Measurements from ENCODE around the gene TLX2.

The TLX2 gene

DNA sequence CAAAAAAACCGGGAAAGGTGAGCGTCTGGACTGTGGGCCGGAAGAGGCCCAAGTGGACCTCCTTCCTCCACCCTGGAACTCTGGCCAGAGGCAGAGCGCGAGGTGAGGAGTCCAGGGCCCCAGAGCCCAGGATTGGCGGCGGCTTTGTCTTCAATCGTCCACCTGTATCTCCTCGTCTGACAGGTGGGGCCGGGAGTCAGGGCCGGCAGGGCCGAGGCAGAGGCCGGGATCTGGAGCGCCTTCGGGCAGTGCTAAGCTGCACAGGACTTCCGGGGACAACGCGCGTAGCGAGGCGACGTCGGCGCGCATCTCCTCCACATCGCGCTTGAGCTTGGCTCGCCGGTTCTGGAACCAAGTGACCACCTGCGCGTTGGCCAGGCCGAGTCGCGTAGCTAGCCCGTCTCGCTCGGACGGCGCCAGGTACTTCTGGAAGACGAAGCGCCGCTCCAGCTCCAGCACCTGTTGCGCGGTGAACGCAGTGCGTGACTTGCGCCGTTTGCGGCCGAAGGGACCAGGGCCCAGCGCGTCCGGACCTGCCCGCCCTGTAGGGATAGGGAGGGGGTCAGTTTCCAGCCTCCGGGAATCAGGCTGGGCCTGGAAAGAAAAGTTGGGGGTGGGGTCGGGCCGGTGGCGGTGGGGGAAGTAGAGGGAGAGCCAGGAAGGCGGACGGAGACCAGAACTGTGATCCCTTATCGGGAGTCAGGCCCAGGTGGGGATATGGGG is 16.3 kb upstream of the TLX2 start:
- no peak for DNase-seq

DNA sequence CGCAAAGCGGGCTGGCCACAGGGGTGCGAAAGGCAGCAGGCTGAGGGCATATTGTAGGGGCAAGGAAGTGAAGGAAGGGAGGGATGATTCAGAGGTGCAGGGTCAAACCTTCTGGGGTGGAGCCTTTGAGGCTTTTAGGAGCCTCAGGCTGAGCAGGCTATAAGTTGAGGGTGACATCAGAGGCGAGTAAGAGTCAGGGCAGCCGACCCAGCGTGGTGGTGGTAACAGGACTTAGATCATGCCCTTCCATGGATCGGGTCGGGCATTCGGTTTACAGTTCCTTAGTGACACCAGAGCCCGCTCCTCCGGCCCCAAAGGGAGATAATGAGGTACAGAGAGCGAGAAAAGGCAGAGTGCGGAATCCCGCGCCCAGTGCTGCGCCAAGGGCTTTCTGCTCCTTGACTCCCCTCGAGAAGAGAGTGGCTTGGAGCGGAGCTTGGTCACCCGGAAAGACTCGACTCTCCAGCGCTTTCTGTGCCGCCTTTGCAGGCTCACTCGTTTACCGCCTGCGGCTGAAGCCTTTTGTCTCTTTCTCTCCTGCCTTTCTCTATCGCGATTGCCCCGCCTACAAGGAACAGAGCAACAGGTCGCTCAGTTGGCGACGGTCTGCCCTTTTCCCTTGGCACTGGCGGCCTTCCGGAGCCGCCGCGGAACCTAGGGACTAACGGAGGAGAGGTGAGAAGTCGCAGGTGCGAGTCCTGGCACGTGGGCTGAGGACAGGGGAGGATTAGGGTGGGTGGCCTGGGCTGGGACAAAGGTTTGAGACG is 15.6 kb upstream of the TLX2 start:
- no peak for DNase-seq

DNA sequence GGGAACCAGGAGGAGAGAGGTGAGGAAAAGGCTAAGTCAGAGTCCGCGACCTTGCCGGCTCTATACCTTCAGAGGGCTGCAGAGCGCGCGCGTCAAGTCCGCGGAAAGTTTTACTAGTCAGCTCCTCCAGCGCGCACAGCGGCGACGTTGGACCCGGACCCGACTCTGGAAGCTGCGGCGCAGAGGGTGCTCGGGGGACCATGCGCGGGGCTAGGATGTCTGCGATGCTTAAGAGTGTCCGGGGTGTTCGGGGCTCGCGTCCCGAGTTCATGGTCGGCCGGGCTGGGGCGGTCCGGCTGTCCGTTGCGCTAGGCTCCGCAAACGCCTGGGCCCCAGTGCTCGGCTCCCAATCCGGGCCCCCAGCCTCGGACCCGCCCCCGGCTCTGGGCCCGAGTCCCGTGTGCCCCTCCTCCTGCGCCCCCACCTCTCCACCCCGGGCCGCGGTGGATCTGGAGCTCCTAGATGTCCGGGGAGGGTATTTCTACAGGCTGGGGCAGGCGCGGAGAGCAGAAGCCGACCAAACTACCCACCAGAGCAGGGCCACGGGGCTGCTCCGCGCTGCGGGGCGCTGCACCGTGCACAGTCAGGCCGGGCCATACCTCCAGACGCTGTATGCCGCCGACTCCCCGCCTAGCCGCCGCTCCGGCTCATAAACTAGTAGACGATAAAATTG is 14.8 kb upstream of the TLX2 start, which contains the start of gene LBX2:
Gene LBX2, minus strand, starts transcription at position 337 of the 673 bp plus-strand sequence. Its CDS starts 66 bp downstream, at position 271.
- no peak for DNase-seq

DNA sequence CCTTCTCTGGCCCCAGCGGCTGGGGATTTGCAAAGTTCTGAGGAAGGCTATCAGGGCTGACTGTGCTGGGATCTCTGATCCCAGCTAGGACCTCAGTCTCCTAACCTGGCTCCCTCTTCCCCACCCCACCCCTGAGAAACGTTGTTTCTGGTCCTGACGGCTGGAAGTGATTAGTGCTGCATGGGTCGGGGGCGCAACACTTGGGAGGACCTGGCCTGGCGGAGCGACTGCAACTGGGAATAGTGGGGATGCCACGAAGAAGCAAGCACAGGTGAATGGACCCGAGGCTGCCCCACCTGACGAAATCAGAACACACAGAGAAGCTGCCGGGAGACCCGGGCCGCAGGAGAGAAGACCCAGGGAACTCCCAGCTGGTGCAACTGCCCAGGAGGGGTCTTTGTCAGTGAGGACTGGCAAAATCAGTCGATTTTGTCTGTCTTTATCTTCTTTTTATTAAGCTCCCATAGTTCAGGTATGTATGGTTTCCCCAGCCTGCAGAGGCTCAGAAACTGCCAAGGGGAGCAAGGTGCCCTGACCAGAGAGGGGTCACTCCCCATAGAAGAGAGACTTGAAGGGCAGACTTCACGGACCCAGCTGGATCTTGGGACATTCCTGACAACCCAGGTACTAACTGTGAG is 14.2 kb upstream of the TLX2 start:
- DNase-seq, result no peak

DNA sequence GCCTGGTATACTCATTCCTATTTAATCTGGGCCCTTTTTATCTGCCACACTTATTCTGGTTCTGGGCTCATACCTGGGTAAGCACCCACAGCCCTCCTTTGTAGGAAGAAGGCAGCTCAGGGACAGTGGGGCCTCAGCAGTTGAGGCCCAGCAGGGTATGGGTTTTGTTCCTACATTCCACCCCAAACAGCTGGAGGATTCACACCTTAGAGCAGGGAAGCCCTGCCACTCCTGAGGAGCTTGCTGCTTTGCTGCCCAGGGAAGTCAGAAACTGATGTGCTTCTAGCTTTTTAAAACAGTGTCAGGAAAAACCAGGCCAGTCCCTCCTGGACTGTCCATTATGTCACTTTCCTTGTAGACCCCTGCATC is 13.7 kb upstream of the TLX2 start:
- no peak for DNase-seq

DNA sequence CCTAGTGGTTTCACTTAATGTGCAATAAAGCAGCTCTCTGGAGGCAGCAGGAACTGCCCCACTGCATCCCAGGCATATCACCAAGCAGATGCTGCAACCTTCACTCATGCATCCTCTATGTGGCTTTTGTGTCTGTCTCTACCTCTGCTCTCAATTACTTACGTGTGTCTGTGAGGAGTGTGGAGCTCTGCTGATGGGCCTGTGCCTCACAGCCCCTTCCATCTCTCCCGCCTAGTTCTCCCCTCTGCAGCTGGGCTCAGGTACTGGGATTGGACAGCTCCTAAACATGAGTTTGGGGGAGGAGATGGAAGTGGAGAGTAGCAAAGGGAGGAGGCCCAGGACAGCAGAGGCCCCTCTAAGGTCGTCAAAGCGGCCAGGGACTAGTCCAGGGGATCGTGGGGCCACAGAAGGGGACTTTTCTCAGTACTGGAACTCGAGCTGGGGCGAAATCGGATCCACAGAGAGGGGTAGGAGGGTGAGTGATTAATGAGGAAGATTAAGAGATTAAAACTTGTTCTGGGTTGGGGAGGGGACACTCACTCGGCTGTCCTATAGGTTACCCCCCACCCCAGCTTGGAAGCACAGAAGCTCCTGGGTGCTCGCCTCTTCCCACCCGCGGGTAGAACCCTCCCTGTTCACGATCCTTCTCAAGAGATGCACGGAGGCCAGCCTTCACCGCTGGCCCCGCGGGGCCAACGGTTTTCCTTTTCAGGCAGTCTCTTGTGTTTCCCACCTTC is 12.7 kb upstream of the TLX2 start:
- no peak for DNase-seq

DNA sequence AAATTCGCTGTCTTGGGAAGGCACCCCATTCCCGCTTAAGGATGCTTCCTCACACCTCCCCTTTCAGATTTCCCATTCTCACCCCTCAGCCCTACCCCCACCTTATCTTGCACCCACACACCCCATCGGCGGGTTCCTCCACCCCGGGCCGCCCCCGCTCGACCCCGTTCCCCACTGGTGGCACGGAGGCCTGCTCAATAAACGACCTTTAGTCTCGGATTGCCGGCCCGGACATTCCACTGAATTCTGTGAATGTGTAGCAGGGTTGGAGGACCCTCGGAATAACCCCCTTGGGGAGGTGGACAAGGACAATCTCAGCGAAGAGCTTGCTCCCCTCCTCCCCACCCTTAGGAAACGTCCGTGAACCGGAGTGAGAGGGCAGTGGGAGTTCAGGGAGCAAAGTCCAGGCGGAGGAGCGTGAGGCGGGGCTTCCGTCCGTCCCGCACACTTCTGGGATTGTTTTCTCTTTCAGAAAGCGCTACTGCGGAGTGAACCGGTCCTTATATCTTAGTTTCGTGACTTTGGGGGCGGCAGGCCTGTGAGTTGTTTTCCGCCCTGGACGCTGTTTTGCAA is 12.0 kb upstream of the TLX2 start:
- DNase-seq, result no peak

DNA sequence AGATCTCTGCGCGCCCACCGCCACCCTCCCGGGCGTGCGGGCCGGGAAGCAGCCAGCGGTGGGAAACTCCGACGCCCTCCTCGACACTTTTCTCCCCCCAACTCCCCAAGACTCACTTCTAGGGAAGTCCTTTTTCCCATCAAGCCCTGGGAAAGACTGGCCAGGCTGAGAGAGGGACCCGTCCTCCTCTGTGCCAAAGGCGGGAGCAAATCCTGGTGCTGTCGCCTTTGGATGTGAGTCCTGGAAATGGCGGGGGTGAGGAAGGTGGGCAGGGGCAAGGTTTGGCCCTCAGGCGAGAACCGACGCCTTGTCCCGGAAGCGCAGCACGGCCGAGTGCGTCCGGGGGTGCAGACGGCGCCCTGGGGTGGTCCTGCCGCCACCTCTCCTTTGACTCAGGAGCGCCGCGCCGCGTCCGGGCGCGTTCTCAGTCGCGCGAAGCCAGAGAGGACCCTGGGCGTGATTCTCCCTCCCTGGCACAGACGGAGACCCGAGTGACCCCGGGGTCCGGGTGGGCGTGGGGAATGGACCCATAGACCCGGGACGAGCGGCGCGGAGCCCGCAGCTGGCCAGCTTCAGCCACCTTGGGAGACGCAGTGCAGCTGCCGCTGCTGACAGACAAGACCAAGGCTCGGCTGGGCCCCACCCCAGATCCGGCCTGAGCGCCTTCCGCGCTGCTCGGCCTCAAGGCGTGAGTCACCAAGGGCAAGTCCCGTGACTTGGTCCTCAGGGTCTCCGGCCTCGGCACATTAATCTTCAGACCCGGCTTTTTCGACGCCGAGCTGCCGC is 11.3 kb upstream of the TLX2 start:
- no peak for DNase-seq

DNA sequence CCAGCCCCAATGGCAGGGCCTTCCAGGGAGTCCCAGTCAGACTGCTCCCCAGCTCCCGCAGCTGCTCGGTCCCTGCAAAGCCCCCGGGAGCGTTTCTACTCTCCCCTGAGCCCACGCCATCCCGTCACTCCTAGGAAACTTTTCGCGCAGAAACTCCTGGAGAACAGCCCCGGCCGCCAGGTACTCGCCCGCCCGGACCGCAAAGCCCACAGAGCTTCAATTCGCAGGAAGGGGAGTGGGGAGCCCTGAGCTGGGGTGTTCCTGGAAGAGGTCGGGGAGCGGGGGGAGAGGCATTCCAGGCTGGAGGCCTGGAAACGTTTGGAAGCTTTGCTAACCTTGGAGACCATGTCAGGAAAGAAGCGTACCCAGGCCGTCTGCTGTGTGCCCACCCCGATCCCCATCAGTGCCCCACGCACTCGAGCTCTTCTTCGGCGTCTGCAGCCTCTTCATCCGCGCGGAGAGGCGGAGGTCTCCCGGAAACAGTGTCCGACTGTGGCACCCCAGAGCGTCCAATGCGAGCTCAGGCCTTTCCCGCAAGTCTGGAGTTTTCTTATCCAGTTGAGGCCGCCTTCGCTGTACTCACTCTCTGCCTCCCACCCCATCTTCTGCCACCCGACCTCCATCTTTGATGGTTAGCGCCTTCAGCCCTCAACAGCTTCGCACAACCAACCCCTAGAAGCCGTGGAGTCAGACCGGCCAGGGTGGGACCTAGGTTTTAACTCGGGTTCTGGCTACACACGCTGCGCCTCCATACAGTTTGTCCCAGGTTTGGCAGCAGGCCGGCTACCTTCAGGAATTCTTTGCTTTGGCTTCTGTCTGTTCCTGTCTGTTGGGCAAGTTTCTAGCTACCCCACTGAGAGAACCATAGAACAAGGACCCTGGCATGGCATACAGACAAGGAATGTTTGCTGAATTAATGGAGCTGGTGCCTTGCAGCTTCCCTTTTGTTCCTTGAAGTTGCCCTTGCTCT is 10.5 kb upstream of the TLX2 start:
- DNase-seq, result no peak

DNA sequence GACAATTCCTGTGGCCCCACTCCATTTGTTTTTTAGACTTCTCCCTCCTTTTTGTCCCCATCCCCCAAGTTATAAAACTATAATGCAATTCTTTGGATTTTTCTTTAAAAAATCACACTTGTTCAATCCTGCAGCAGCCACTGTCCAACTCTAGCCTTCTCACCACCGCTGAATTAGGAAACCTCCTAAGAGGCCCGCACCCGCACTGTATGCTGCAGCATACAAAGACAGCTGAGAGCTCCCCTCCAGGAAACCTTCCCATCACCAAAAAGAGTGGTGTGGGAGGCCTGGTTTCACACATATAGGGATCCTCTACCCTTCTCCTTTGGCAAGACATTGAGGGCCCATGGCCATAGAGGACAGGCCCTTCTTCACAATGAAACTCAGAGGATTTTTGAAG is 9.7 kb upstream of the TLX2 start:
- no peak for DNase-seq

DNA sequence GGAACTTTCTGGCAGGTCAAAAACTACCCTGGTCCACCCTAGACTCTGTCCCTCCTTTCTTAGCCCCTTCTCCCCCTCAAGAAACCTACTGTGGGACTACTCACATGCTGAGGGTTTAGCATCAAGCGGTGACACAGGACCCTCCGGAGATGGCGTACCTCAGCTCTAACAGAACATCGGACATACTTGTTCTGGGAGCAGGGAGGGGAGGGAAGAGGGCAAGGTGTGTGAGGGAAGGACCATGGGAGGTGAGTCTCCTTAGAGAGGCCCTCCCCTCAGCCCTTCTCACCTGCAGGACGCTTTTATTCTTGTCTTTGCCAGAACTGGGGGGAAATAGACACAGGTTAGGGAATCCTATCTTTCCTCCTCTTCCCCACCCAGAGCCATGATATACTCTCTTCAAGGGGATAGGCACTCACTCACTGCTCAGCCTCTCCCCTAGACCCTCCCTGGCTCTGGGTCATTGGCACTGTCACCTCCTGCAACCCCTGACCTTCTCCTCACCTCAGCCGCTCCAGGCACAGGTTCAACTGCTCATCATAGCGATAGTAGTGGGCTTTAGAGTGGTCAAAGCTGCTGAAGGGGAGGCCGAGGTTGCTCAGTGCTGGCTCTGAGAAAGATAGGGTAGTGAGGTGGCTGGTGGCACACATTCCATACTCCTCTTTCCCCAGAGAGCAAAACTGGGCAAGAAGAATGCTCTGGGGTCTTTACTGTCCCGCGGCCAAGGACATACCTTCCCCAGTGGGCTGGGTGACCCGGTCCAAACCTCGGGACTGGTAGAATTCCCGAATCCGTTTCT is 8.6 kb upstream of the TLX2 start:
- no peak for DNase-seq

DNA sequence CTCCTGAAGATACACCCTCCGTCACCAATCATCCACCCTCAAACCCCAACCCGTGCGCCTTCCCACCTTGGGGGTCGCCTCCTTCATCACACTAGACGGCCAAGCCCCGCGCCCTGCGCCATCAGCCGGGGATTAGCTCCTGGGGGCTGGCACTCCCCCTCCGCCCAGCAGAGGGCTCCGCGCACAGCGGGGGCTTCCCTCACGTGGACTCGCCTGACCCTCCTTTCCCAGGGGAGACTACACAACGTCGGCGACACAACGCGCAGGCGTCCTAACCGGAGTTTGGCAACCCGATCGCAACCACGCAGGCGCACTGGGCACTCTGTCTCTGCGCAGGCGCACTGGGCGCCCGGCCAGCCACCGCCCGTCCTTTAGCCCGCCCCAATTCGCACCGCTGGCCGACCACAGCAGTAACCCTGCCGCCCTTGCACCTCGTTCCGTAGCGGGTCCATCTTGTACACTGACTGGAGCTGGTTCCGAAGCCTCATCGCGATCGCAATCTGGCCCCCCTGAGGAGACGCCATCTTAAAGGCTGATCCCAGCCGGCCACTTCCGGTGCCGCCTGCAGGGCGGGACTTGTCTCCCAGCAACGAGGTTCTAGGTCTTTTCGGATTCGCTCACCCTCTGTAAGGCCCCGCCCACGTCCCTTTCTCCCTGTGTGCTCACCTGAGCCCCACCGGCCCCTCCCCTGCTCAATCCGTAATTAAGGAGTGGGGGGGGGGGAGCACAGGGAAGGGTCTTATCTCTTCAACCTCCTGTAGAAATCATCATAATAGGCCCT is 6.9 kb upstream of the TLX2 start, which contains the start of gene PCGF1:
Gene PCGF1, minus strand, starts transcription at position 551 of the 781 bp plus-strand sequence. Its CDS starts 27 bp downstream, at position 524.
- peak; percentile 98 for DNase-seq

DNA sequence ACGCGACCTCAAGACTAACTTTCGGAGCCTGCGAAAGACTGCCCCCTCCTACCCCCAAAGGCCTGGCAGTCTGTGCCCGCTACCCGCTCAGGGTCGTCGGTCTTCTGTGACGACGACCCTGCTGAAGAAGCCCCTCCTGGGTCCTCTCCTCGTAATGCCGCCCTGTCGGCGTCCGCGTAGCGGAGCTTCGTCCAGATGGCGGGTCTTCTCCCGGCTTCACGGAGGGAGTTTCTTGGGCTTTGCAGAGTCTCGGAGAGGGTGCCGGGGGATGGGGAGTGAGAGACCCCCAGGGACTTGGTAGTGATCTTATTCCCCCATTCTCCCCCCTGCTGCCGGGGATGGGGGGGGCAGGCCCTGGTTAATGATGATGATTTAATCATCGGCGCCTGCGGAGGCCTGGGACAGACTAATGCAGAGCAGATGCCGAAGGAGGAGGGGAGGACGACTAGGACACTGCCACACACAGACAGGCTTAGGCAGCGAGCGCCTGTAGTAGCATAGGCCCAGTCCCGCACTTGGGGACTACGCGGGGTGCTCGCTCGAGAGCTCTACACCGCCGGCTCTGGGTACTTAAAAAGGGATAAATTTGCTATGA is 6.2 kb upstream of the TLX2 start:
- no peak for DNase-seq

DNA sequence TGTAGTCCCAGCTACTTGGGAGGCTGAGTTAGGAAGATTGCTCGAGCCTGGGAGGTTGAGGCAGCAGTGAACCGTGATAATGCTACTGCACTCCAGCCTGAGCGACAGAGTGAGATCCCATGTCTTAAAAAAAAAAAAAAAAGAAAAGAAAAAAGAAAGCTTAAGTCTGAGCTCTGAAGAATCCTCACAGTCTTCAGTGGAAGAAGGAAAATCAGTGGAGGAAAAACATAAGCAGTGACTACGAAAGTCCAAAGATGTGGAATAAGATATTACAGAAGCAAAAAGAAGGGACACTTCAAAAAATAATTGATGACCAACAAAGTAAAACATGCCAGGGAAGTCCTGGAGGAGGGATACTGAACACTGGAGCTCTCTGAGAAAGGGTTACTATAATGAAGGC is 4.0 kb upstream of the TLX2 start:
- no peak for DNase-seq

DNA sequence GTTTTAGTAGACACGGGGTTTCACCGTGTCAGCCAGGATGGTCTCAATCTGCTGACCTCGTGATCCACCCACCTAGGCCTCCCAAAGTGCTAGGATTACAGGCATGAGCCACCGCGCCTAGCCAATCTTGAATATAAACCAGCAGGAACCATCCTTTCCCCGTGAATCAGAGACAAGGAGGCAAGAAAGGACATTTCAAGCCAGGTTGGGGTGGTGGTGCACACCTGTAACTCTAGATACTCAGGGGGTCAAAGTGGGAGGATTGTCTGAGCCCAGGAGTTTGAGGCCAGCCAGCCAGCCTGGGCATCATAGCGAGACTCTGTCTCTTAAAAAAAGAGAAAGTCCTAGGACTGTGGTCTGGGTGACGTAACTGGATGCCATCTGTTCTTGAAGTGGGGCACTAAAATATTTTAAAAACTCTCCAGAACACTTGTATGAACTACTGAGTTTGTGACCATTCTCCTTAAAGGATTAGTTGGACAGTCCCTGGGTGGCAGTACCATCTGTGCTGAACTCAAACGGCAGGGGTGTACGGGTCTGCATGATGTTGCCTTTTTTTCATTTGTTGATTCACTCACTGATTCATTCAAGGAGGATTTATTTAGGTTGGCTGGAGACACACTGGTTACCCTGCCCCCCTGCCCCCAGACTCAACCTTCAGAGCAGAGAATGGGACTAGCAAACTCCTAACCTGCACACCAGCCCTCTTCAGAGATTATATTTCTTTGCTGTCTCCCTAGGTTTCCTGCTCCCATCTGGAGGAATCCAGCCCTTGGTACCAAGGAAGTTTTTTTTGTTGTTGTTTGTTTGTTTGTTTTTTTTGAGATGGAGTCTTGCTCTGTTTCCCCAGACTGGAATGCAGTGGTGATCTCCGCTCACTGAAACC is 2.9 kb upstream of the TLX2 start:
- no peak for DNase-seq

DNA sequence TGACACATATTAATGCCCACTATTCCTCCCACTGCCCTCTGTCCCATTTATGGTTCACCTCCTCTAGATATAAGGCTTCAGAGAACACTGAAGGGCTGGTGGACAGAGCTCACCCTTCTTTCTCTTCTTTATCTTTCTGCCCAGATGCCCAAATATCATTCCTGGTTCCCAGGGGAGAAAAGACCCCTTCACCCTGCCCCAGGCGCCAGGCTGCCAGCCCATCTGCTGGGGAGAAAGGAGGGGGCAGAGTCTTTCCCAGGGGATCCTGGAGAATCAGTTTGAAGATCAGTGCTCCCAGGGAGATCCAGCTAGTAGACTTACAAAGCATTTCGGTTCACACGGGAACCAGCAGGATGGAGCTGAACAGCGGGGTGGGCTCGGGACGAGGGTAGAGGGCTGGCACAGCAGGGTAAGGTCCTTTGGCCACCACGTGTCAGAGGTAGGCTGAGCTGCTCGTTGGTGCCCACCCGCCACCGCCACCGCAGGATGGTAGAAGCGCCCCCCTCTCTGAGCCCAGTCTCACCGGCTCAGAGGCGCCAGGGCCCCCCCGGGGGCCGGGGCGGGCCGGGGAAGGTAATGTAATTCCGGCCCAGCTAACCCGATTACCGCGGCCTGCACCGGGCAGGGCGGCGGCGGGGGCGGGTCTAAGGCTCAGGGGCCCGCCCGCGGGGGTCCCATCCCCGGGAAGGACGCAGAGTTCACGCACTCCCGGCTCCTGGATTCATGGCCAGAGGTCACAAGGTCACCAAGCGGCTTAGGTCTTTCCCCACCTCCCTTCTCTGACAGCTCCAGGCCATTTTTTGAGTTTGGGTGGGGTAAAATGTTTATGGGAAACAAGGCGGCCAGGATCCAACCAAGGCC is 1.3 kb upstream of the TLX2 start:
- no peak for DNase-seq
